CD8-positive, alpha-beta memory T cell (primary cell): Measurements from ENCODE around the gene NFIA. TPM values are rescaled to one million over a fixed set of nuclear protein-coding genes. Genes with fewer than 3 reads are reported as not detected.

Experiments
- CTCF ChIA-PET: fragments of 350-600 bp; sonication (Branson Sonifier 250); formaldehyde crosslinking; loops from one replicate; lab custom pipeline; 2021; ENCODE audit warnings: antibody characterized with exemption; lab: Charles Lee
- POLR2A ChIA-PET: fragments of 350-600 bp; sonication (Branson Sonifier 250); formaldehyde crosslinking; loops from one replicate; lab custom pipeline; 2021; ENCODE audit warnings: antibody characterized with exemption; lab: Charles Lee
- DNase-seq, 5 donors: peaks; one replicate each; pipeline versions ENCODE4 v3.0.0 to v3.0.0-alpha.2; 2020 to 2022; ENCODE audit warnings: mixed read lengths in 1 of 5
- H3K27ac ChIP-seq: one replicate; pipeline ENCODE4 v1.7.0; 2013; ENCODE audit warnings: low read depth, mild to moderate bottlenecking, low read length, moderate library complexity
- H3K27me3 ChIP-seq: 2 replicates; pipeline ENCODE4 v1.7.0; 2013; ENCODE audit warnings: low read length, mild to moderate bottlenecking; ENCODE audit not compliant: insufficient read depth, poor library complexity, severe bottlenecking
- H3K36me3 ChIP-seq: 2 replicates; pipeline ENCODE4 v1.7.0; 2013; ENCODE audit warnings: mild to moderate bottlenecking, low read length, moderate library complexity; ENCODE audit not compliant: insufficient read depth
- H3K4me1 ChIP-seq: 2 replicates; pipeline ENCODE4 v1.7.0; 2013; ENCODE audit warnings: mild to moderate bottlenecking, low read length, moderate library complexity; ENCODE audit not compliant: insufficient read depth
- H3K4me3 ChIP-seq: 2 replicates; pipeline ENCODE4 v1.7.0; 2013; ENCODE audit warnings: mild to moderate bottlenecking, low read length
- H3K9me3 ChIP-seq: 2 replicates; pipeline ENCODE4 v1.7.0; 2013; ENCODE audit warnings: mild to moderate bottlenecking, low read length
- H3K27ac Mint-ChIP-seq, 8 donors: one replicate each; pipeline ENCODE4 v1.8.0; 2020 to 2021; ENCODE audit warnings: mixed read lengths in 8 of 8, mild to moderate bottlenecking in 6 of 8, inconsistent platforms in 3 of 8, moderate library complexity in 3 of 8
- H3K27me3 Mint-ChIP-seq, 2 donors: one replicate each; pipeline ENCODE4 v1.8.0; 2020 to 2021; ENCODE audit warnings: mixed read lengths in 2 of 2, mild to moderate bottlenecking in 1 of 2, moderate library complexity in 1 of 2
- H3K36me3 Mint-ChIP-seq, 3 donors: one replicate each; pipeline ENCODE4 v1.8.0; 2020 to 2021; ENCODE audit warnings: mixed read lengths in 3 of 3, inconsistent platforms in 1 of 3, mild to moderate bottlenecking in 1 of 3
- H3K4me1 Mint-ChIP-seq, 3 donors: one replicate each; pipeline ENCODE4 v1.8.0; 2020 to 2021; ENCODE audit warnings: mixed read lengths in 3 of 3, inconsistent platforms in 1 of 3, mild to moderate bottlenecking in 1 of 3
- H3K4me3 Mint-ChIP-seq, 7 donors: one replicate each; pipeline ENCODE4 v1.8.0; 2020 to 2021; ENCODE audit warnings: mixed read lengths in 7 of 7, mild to moderate bottlenecking in 6 of 7, moderate library complexity in 4 of 7, inconsistent platforms in 2 of 7
- H3K9me3 Mint-ChIP-seq, 5 donors: one replicate each; pipeline ENCODE4 v1.8.0; 2020 to 2022; ENCODE audit warnings: mixed read lengths in 5 of 5, mild to moderate bottlenecking in 3 of 5, moderate library complexity in 2 of 5, inconsistent platforms in 1 of 5
- polyA plus RNA-seq: library from polyadenylated mRNA; unstranded; fragments of 300-500 nt; fragmentation: Illumina TruSeq; gene quantifications from one replicate; pipeline ENCODE4 v1.2.3, GENCODE V29; 2021
- total RNA-seq, 2 experiments: library from RNA; stranded (reverse); gene quantifications; one replicate each; pipeline ENCODE4 v1.2.3, GENCODE V29; 2021

Gene NFIA
- total and polyA plus RNA-seq, 3 experiments from 2014 or later, result 6.1 to 9.9 (median 7.0) TPM

- H3K27ac ChIP-seq, result no peak overlapping the region
- no peaks in the 10 kb centered on the region for H3K4me1 ChIP-seq
- no peak overlapping the region for H3K4me3 ChIP-seq
- H3K9me3 Mint-ChIP-seq, result peaks cover 0 to 2% (median 0%) of the 10 kb centered on the region in 5 donors
- no peak overlapping the region for H3K27ac Mint-ChIP-seq
- no peak overlapping the region for H3K4me3 Mint-ChIP-seq
- H3K27me3 Mint-ChIP-seq, result no peaks in the 10 kb centered on the region
- ChIA-PET POLR2A (no interaction called here), CTCF (no interaction called here)
- no peaks in the 10 kb centered on the region for H3K9me3 ChIP-seq
- peaks cover 3 to 7% (median 5%) of the 10 kb centered on the region in 3 donors for H3K4me1 Mint-ChIP-seq
- no peak for DNase-seq
- peaks cover 0 to 5% (median 0%) of the 10 kb centered on the region in 3 donors for H3K36me3 Mint-ChIP-seq
- no peaks in the 10 kb centered on the region for H3K27me3 ChIP-seq
- H3K36me3 ChIP-seq, result no peaks in the 10 kb centered on the region
Measured at GRCh38 chr1:61322008-61322744, 239.8 kb downstream of the NFIA start.

DNA sequence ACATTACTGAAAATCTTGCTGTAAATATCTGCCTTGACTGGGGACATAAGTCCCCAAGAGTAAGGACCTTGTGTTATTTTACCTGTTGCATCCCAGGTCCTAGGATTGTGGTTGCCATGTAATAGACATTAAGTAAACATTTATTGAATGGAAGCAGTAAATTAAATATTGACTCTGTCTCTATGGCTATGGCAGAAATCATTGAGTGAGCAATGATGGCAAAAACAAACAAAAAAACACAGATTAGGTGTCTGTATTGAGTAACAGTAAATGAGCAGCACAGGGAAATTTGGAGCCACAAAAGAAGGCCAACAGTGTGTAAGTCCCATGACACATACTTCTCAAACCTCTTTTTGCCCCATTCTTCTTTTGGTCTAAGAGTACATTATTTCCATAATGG is 240.4 kb downstream of the NFIA start:
- H3K4me3 ChIP-seq, result no peak overlapping the region
- no peaks in the 10 kb centered on the region for H3K36me3 ChIP-seq
- Mint-ChIP-seq H3K4me3 (no peak overlapping the region), H3K9me3 (peaks cover 0 to 2% (median 0%) of the 10 kb centered on the region in 5 donors), H3K27me3 (no peaks in the 10 kb centered on the region), H3K27ac (no peak overlapping the region), H3K36me3 (peaks cover 0 to 5% (median 0%) of the 10 kb centered on the region in 3 donors), H3K4me1 (peaks cover 3 to 7% (median 5%) of the 10 kb centered on the region in 3 donors)
- DNase-seq, result no peak
- no peaks in the 10 kb centered on the region for H3K27me3 ChIP-seq
- H3K4me1 ChIP-seq, result no peaks in the 10 kb centered on the region
- H3K27ac ChIP-seq, result no peak overlapping the region
- H3K9me3 ChIP-seq, result no peaks in the 10 kb centered on the region
- ChIA-PET CTCF (no interaction called here), POLR2A (no interaction called here)

- no peaks in the 10 kb centered on the region for H3K4me1 ChIP-seq
- H3K4me3 Mint-ChIP-seq, result no peak overlapping the region
- H3K27me3 ChIP-seq, result no peaks in the 10 kb centered on the region
- no peaks in the 10 kb centered on the region for H3K27me3 Mint-ChIP-seq
- DNase-seq, result no peak
- peaks cover 0 to 2% (median under 1%) of the 10 kb centered on the region in 3 donors for H3K4me1 Mint-ChIP-seq
- peaks cover 0 to 2% (median 0%) of the 10 kb centered on the region in 5 donors for H3K9me3 Mint-ChIP-seq
- peaks cover 0 to 5% (median 0%) of the 10 kb centered on the region in 3 donors for H3K36me3 Mint-ChIP-seq
- no peak overlapping the region for H3K27ac Mint-ChIP-seq
- no peak overlapping the region for H3K27ac ChIP-seq
- ChIA-PET POLR2A (no interaction called here), CTCF (no interaction called here)
- H3K4me3 ChIP-seq, result no peak overlapping the region
- no peaks in the 10 kb centered on the region for H3K9me3 ChIP-seq
- H3K36me3 ChIP-seq, result no peaks in the 10 kb centered on the region
Measured at GRCh38 chr1:61323681-61324328, 241.4 kb downstream of the NFIA start.

DNA sequence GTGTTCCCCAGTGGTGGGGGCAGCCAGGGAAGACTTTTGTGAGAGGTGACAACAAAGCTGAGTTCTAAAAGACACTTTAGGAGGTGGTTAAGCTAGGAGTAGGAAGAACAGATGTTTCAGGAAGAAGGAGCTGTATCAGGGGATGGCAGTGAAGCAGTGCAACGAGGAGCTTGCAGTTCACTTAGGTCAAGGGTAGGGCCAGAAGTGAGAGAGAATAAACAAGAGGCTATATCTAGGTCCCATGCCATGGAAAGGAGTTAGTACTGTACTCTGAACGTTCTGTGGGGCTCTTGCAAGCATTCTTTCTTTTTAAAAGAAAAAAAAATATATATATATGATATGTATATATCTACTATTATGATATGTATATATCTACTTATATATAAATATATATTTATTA is 244.4 kb downstream of the NFIA start:
- no peaks in the 10 kb centered on the region for H3K36me3 ChIP-seq
- H3K9me3 Mint-ChIP-seq, result no peaks in the 10 kb centered on the region
- no peak overlapping the region for H3K4me3 Mint-ChIP-seq
- CTCF ChIA-PET, result no interaction called here
- no peak overlapping the region for H3K4me3 ChIP-seq
- H3K4me1 Mint-ChIP-seq, result no peaks in the 10 kb centered on the region
- POLR2A ChIA-PET, result no interaction called here
- no peaks in the 10 kb centered on the region for H3K27me3 ChIP-seq
- peaks cover 0 to 4% (median 0%) of the 10 kb centered on the region in 3 donors for H3K36me3 Mint-ChIP-seq
- H3K27ac Mint-ChIP-seq, result no peak overlapping the region
- DNase-seq, result no peak
- no peaks in the 10 kb centered on the region for H3K27me3 Mint-ChIP-seq
- H3K4me1 ChIP-seq, result no peaks in the 10 kb centered on the region
- H3K27ac ChIP-seq, result no peak overlapping the region
- no peaks in the 10 kb centered on the region for H3K9me3 ChIP-seq

GRCh38 chr1:61327436-61327835 is 245.1 kb downstream of the NFIA start:
- CTCF ChIA-PET, result no interaction called here
- H3K27ac ChIP-seq, result no peak overlapping the region
- Mint-ChIP-seq H3K36me3 (peaks cover 0 to 4% (median 2%) of the 10 kb centered on the region in 3 donors), H3K27ac (no peak overlapping the region), H3K4me1 (peaks cover 0 to 4% (median 2%) of the 10 kb centered on the region in 3 donors), H3K27me3 (no peaks in the 10 kb centered on the region), H3K4me3 (no peak overlapping the region), H3K9me3 (no peaks in the 10 kb centered on the region)
- POLR2A ChIA-PET, result no interaction called here
- no peaks in the 10 kb centered on the region for H3K27me3 ChIP-seq
- no peaks in the 10 kb centered on the region for H3K36me3 ChIP-seq
- no peaks in the 10 kb centered on the region for H3K9me3 ChIP-seq
- no peaks in the 10 kb centered on the region for H3K4me1 ChIP-seq
- no peak overlapping the region for H3K4me3 ChIP-seq
- no peak for DNase-seq

- POLR2A ChIA-PET, result no interaction called here
- CTCF ChIA-PET, result interaction anchor here (0.9 kb wide), 1 partner anchor 9 kb away, joined by 3 read pairs; no protein-coding TSS in a partner anchor
Measured at GRCh38 chr1:61329556-61329955, 247.2 kb downstream of the NFIA start.

DNA sequence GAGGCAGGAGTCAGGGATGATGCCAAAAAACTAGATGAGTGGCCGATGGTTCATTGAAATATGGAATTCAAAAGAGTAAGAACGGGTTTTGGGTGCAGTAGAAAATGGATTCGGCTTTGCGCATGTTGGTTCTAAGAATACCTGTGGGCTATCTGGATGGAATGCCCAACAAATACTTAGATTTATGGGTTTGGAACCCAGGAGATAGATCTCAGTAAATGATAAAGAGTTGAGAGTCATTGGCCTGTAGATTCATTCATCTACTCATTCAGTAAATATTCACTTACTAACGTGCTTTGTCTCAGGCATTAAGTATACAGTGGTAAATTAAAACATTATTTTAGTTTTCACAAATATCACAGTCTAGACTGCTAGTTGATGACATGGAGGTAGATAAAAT is 247.7 kb downstream of the NFIA start:
- ChIA-PET CTCF (no interaction called here), POLR2A (no interaction called here)
- Histone ChIP-seq H3K4me1 (no peaks in the 10 kb centered on the region), H3K27me3 (no peaks in the 10 kb centered on the region), H3K4me3 (no peak overlapping the region), H3K9me3 (no peaks in the 10 kb centered on the region), H3K36me3 (no peaks in the 10 kb centered on the region), H3K27ac (no peak overlapping the region)
- Mint-ChIP-seq H3K27ac (no peak overlapping the region), H3K27me3 (no peaks in the 10 kb centered on the region), H3K36me3 (peaks cover 0 to 12% (median 10%) of the 10 kb centered on the region in 3 donors), H3K4me3 (no peak overlapping the region), H3K9me3 (no peaks in the 10 kb centered on the region), H3K4me1 (peaks cover 0 to 4% (median 2%) of the 10 kb centered on the region in 3 donors)
- DNase-seq, result no peak

More at GRCh38 chr1:61329556-61329955, 247.2 kb downstream of the NFIA start:
- no peaks in the 10 kb centered on the region for H3K27me3 Mint-ChIP-seq
- H3K27ac ChIP-seq, result no peak overlapping the region
- no peaks in the 10 kb centered on the region for H3K27me3 ChIP-seq
- H3K36me3 ChIP-seq, result no peaks in the 10 kb centered on the region
- peaks cover 0 to 4% (median 2%) of the 10 kb centered on the region in 3 donors for H3K4me1 Mint-ChIP-seq
- no peak overlapping the region for H3K4me3 Mint-ChIP-seq
- H3K27ac Mint-ChIP-seq, result no peak overlapping the region
- no peak for DNase-seq
- H3K36me3 Mint-ChIP-seq, result peaks cover 0 to 12% (median 10%) of the 10 kb centered on the region in 3 donors
- H3K4me1 ChIP-seq, result no peaks in the 10 kb centered on the region
- no peak overlapping the region for H3K4me3 ChIP-seq
- no peaks in the 10 kb centered on the region for H3K9me3 Mint-ChIP-seq
- H3K9me3 ChIP-seq, result no peaks in the 10 kb centered on the region

GRCh38 chr1:61330571-61330970 is 248.2 kb downstream of the NFIA start:
- Mint-ChIP-seq H3K4me3 (no peak overlapping the region), H3K4me1 (peaks cover 0 to 4% (median 2%) of the 10 kb centered on the region in 3 donors), H3K36me3 (peaks cover 0 to 12% (median 10%) of the 10 kb centered on the region in 3 donors), H3K27ac (no peak overlapping the region), H3K27me3 (no peaks in the 10 kb centered on the region), H3K9me3 (no peaks in the 10 kb centered on the region)
- Histone ChIP-seq H3K4me1 (no peaks in the 10 kb centered on the region), H3K9me3 (no peaks in the 10 kb centered on the region), H3K27ac (no peak overlapping the region), H3K36me3 (no peaks in the 10 kb centered on the region), H3K4me3 (no peak overlapping the region), H3K27me3 (no peaks in the 10 kb centered on the region)
- ChIA-PET CTCF (no interaction called here), POLR2A (no interaction called here)
- DNase-seq, result no peak
